Stimulated activated naive CD8-positive, alpha-beta T cell treated with anti-CD3 and anti-CD28 coated beads, Interleukin-15, Interleukin-2, amounts not matched to agents 100 ng/mL and 50 ng/mL, for 24 hours (primary cell): Measurements from ENCODE around the gene C2CD3.
A peak's percentile ranks its signal among the peaks of the same experiment; 100 is the strongest.

ENCODE experiments used
- H3K27ac Mint-ChIP-seq: one replicate; pipeline ENCODE4 v1.8.0; 2021; ENCODE audit warnings: mild to moderate bottlenecking, mixed read lengths
- H3K27me3 Mint-ChIP-seq: one replicate; pipeline ENCODE4 v1.8.0; 2021; ENCODE audit warnings: mixed read lengths
- H3K36me3 Mint-ChIP-seq: one replicate; pipeline ENCODE4 v1.8.0; 2021; ENCODE audit warnings: low read depth, mixed read lengths
- H3K4me1 Mint-ChIP-seq: one replicate; pipeline ENCODE4 v1.8.0; 2021; ENCODE audit warnings: low read depth, mixed read lengths
- H3K4me3 Mint-ChIP-seq: one replicate; pipeline ENCODE4 v1.8.0; 2021; ENCODE audit warnings: mild to moderate bottlenecking, mixed read lengths
- H3K9me3 Mint-ChIP-seq: one replicate; pipeline ENCODE4 v1.8.0; 2021; ENCODE audit warnings: mixed read lengths

C2CD3 gene

GRCh38 chr11:74035264-74035663 lies 135.5 kb downstream of the C2CD3 start:
- Mint-ChIP-seq H3K4me1 (peaks cover 18% of the 10 kb centered on the region), H3K36me3 (peaks cover 61% of the 10 kb centered on the region), H3K9me3 (no peaks in the 10 kb centered on the region), H3K27ac (no peak overlapping the region), H3K27me3 (no peaks in the 10 kb centered on the region), H3K4me3 (no peak overlapping the region)

- Mint-ChIP-seq H3K27ac (no peak overlapping the region), H3K27me3 (no peaks in the 10 kb centered on the region), H3K36me3 (peaks cover 74% of the 10 kb centered on the region), H3K9me3 (no peaks in the 10 kb centered on the region), H3K4me3 (no peak overlapping the region), H3K4me1 (peaks cover 27% of the 10 kb centered on the region)
Measured at GRCh38 chr11:74033046-74033445, 137.8 kb downstream of the C2CD3 start.

GRCh38 chr11:74030723-74031676 lies 139.8 kb downstream of the C2CD3 start:
- Mint-ChIP-seq H3K4me3 (peak overlapping the region; percentile 16), H3K27me3 (no peaks in the 10 kb centered on the region), H3K9me3 (no peaks in the 10 kb centered on the region), H3K4me1 (peaks cover 42% of the 10 kb centered on the region), H3K36me3 (peaks cover 67% of the 10 kb centered on the region), H3K27ac (peak overlapping the region; percentile 73)

- H3K4me1 Mint-ChIP-seq = peaks cover 52% of the 10 kb centered on the region
- no peaks in the 10 kb centered on the region for H3K27me3 Mint-ChIP-seq
- no peak overlapping the region for H3K4me3 Mint-ChIP-seq
- no peaks in the 10 kb centered on the region for H3K9me3 Mint-ChIP-seq
- peaks cover 42% of the 10 kb centered on the region for H3K36me3 Mint-ChIP-seq
- H3K27ac Mint-ChIP-seq = peak overlapping the region; percentile 9
Measured at GRCh38 chr11:74025467-74026166, 145.2 kb downstream of the C2CD3 start.

- H3K4me1 Mint-ChIP-seq = peaks cover 46% of the 10 kb centered on the region
- H3K36me3 Mint-ChIP-seq = peaks cover 33% of the 10 kb centered on the region
- no peak overlapping the region for H3K4me3 Mint-ChIP-seq
- H3K27ac Mint-ChIP-seq = peak overlapping the region; percentile 64
- no peaks in the 10 kb centered on the region for H3K9me3 Mint-ChIP-seq
- H3K27me3 Mint-ChIP-seq = no peaks in the 10 kb centered on the region
Measured at GRCh38 chr11:74024261-74025029, 146.4 kb downstream of the C2CD3 start.

- H3K27me3 Mint-ChIP-seq = no peaks in the 10 kb centered on the region
- peak overlapping the region; percentile 65 for H3K27ac Mint-ChIP-seq
- H3K9me3 Mint-ChIP-seq = no peaks in the 10 kb centered on the region
- no peak overlapping the region for H3K4me3 Mint-ChIP-seq
- H3K4me1 Mint-ChIP-seq = peaks cover 42% of the 10 kb centered on the region
- H3K36me3 Mint-ChIP-seq = peaks cover 23% of the 10 kb centered on the region
Measured at GRCh38 chr11:74023276-74023675, 147.5 kb downstream of the C2CD3 start.

- Mint-ChIP-seq H3K36me3 (peaks cover 17% of the 10 kb centered on the region), H3K27me3 (no peaks in the 10 kb centered on the region), H3K4me3 (no peak overlapping the region), H3K9me3 (no peaks in the 10 kb centered on the region), H3K27ac (no peak overlapping the region), H3K4me1 (peaks cover 36% of the 10 kb centered on the region)
Measured at GRCh38 chr11:74022546-74022945, 148.3 kb downstream of the C2CD3 start.

GRCh38 chr11:74021998-74022397 lies 148.8 kb downstream of the C2CD3 start:
- no peak overlapping the region for H3K4me3 Mint-ChIP-seq
- no peaks in the 10 kb centered on the region for H3K27me3 Mint-ChIP-seq
- H3K9me3 Mint-ChIP-seq = no peaks in the 10 kb centered on the region
- peaks cover 36% of the 10 kb centered on the region for H3K4me1 Mint-ChIP-seq
- no peak overlapping the region for H3K27ac Mint-ChIP-seq
- H3K36me3 Mint-ChIP-seq = peaks cover 20% of the 10 kb centered on the region

GRCh38 chr11:74020539-74020938 lies 150.3 kb downstream of the C2CD3 start:
- H3K27me3 Mint-ChIP-seq = no peaks in the 10 kb centered on the region
- H3K4me1 Mint-ChIP-seq = peaks cover 37% of the 10 kb centered on the region
- H3K27ac Mint-ChIP-seq = no peak overlapping the region
- H3K9me3 Mint-ChIP-seq = no peaks in the 10 kb centered on the region
- peaks cover 21% of the 10 kb centered on the region for H3K36me3 Mint-ChIP-seq
- no peak overlapping the region for H3K4me3 Mint-ChIP-seq

- Mint-ChIP-seq H3K36me3 (peaks cover 21% of the 10 kb centered on the region), H3K27me3 (no peaks in the 10 kb centered on the region), H3K9me3 (no peaks in the 10 kb centered on the region), H3K4me1 (peaks cover 38% of the 10 kb centered on the region), H3K27ac (no peak overlapping the region), H3K4me3 (no peak overlapping the region)
Measured at GRCh38 chr11:74019860-74020259, 150.9 kb downstream of the C2CD3 start.

- H3K4me3 Mint-ChIP-seq = no peak overlapping the region
- no peaks in the 10 kb centered on the region for H3K9me3 Mint-ChIP-seq
- peaks cover 21% of the 10 kb centered on the region for H3K36me3 Mint-ChIP-seq
- peaks cover 39% of the 10 kb centered on the region for H3K4me1 Mint-ChIP-seq
- H3K27me3 Mint-ChIP-seq = no peaks in the 10 kb centered on the region
- no peak overlapping the region for H3K27ac Mint-ChIP-seq
Measured at GRCh38 chr11:74019104-74019738, 151.6 kb downstream of the C2CD3 start.

- Mint-ChIP-seq H3K27ac (no peak overlapping the region), H3K4me1 (peaks cover 36% of the 10 kb centered on the region), H3K4me3 (no peak overlapping the region), H3K27me3 (no peaks in the 10 kb centered on the region), H3K9me3 (no peaks in the 10 kb centered on the region), H3K36me3 (peaks cover 15% of the 10 kb centered on the region)
Measured at GRCh38 chr11:74018331-74019005, 152.3 kb downstream of the C2CD3 start.

- no peaks in the 10 kb centered on the region for H3K9me3 Mint-ChIP-seq
- H3K27me3 Mint-ChIP-seq = no peaks in the 10 kb centered on the region
- H3K4me3 Mint-ChIP-seq = no peak overlapping the region
- H3K36me3 Mint-ChIP-seq = peaks cover 18% of the 10 kb centered on the region
- H3K4me1 Mint-ChIP-seq = peaks cover 41% of the 10 kb centered on the region
- H3K27ac Mint-ChIP-seq = no peak overlapping the region
Measured at GRCh38 chr11:74017631-74018030, 153.2 kb downstream of the C2CD3 start.
